Measurements from ENCODE around the gene ATP6V1G2. TPM values are rescaled to one million over a fixed set of nuclear protein-coding genes. Genes with fewer than 3 reads are reported as not detected.
A peak's percentile ranks its signal among the peaks of the same experiment; 100 is the strongest.

ATP6V1G2 gene
- total and polyA plus RNA-seq, 2 of the 8 experiments (the other 6 are each of a cell fraction or from before 2014, with no cell fraction given), result 3.0 to 5.7 TPM

DNA sequence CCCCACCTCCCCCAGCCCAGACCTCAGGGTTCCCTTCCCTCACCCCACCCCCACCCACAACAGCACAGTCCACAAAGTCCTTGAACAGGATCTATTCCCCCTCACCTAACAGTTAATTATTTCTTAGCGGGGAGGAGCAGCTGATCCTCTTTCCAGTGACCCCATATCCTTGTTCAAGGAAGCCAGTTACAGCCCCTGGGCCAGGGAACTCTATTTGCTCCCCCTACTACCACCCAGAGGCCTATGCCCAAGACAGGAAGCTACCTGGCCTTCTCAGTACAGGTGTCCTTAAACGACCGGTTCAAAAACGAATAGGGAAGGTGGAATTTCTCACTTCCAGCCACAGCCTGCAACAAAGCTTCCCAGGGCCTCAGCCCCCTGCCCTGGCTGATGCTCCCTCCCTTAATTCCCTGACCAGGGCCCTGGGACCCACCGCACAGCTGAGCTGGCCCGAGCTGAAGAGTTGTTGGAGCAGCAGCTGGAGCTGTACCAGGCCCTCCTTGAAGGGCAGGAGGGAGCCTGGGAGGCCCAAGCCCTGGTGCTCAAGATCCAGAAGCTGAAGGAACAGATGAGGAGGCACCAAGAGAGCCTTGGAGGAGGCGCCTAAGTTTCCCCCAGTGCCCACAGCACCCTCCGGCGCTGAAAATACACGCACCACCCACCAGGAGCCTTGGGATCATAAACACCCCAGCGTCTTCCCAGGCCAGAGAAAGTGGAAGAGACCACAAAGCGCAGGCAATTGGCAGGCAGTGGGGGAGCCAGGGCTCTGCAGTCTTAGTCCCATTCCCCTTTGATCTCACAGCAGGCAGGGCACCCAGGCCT lies 16.9 kb downstream of the ATP6V1G2 start:
- FAIRE-seq, result no peak
- 79% methylated on average over 9 of the region's 12 CpGs; no CpG with 5 or more reads in 1 of the 2 experiments for WGBS, 2 experiments (ENCODE audit: extremely low coverage in 1 of 2, insufficient coverage in 1 of 2, insufficient read length in 1 of 2, insufficient replicate concordance in 2 of 2, low coverage in 1 of 2, low lambda C conversion rate in 2 of 2, missing lambda C conversion rate in 1 of 2)
- CTCF ChIA-PET (ENCODE audit: partially characterized antibody), result interaction anchor here (0.6 to 2.2 kb wide), 6 partner anchors 9 to 151 kb away, joined by 3 to 8 read pairs (median 5); no protein-coding TSS in a partner anchor

More for the DNA sequence above, 16.9 kb downstream of the ATP6V1G2 start:
- peaks cover 7% of the 10 kb centered on the region; the same call in 1 of the 2 replicates for H3K79me1 ChIP-seq (ENCODE audit: low read depth, low read length)
- no peak overlapping the region for H3K56ac ChIP-seq (replicated peaks; ENCODE audit: insufficient read length, low read depth, low read length)
- H2BK5ac ChIP-seq (ENCODE audit: low read depth, low read length), result no peak overlapping the region
- no peak overlapping the region for H3K4me3 ChIP-seq (ENCODE audit: extremely low read depth in 1 of 4, insufficient read depth in 2 of 4, low read depth in 3 of 4, low read length in 4 of 4)
- no peak overlapping the region for H3K9ac ChIP-seq (replicated peaks in 1 of 4; ENCODE audit: extremely low read depth in 1 of 4, low read depth in 3 of 4, low read length in 3 of 4)
- TF ChIP-seq KDM4A (IDR thresholded peaks at IDR 0.05; ENCODE audit: low read depth, low read length, severe bottlenecking) (no peak), POLR2A (IDR thresholded peaks at IDR 0.05; ENCODE audit: control extremely low read depth in 1 of 2, low read depth in 2 of 2, low read length in 2 of 2) (peak in 1 of 2 experiments; percentile 22), RNF2 (IDR thresholded peaks at IDR 0.05; ENCODE audit: borderline replicate concordance, low read depth, low read length, missing control alignments, poor library complexity, severe bottlenecking) (no peak), RAD21 (IDR thresholded peaks at IDR 0.05 in 1 of 2, conservative IDR thresholded peaks at IDR 0.05 in 1 of 2; ENCODE audit: low read depth in 2 of 2, low read length in 2 of 2) (no peak), TBP (IDR thresholded peaks at IDR 0.05; ENCODE audit: low read depth, low read length) (no peak)
- TF ChIP-seq, protein P1, sequence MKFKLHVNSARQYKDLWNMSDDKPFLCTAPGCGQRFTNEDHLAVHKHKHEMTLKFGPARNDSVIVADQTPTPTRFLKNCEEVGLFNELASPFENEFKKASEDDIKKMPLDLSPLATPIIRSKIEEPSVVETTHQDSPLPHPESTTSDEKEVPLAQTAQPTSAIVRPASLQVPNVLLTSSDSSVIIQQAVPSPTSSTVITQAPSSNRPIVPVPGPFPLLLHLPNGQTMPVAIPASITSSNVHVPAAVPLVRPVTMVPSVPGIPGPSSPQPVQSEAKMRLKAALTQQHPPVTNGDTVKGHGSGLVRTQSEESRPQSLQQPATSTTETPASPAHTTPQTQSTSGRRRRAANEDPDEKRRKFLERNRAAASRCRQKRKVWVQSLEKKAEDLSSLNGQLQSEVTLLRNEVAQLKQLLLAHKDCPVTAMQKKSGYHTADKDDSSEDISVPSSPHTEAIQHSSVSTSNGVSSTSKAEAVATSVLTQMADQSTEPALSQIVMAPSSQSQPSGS (IDR thresholded peaks at IDR 0.05; ENCODE audit: low read length), result peak; percentile 50; the same call in 1 of the 2 replicates
- TF ChIP-seq, protein P2, sequence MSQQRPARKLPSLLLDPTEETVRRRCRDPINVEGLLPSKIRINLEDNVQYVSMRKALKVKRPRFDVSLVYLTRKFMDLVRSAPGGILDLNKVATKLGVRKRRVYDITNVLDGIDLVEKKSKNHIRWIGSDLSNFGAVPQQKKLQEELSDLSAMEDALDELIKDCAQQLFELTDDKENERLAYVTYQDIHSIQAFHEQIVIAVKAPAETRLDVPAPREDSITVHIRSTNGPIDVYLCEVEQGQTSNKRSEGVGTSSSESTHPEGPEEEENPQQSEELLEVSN (IDR thresholded peaks at IDR 0.05), result no peak
- H2BK120ac ChIP-seq (replicated peaks; ENCODE audit: low read depth, low read length), result no peak overlapping the region
- H2BK12ac ChIP-seq (ENCODE audit: low read depth, low read length), result no peak overlapping the region
- no peaks in the 10 kb centered on the region for H3K23me2 ChIP-seq (ENCODE audit: low read depth, low read length)
- H3K4ac ChIP-seq (replicated peaks; ENCODE audit: insufficient read length, low read depth, low read length), result no peak overlapping the region
- no peak for DNase-seq (ENCODE audit: low read depth in 1 of 2, low spot score in 2 of 2)
- no peak overlapping the region for H4K91ac ChIP-seq (replicated peaks; ENCODE audit: insufficient read length, low read length)
- no peak overlapping the region for H3K18ac ChIP-seq (ENCODE audit: extremely low read depth, low read length)
- no peak overlapping the region for H2BK15ac ChIP-seq (ENCODE audit: low read length)
- H3K4me2 ChIP-seq (ENCODE audit: insufficient read depth in 1 of 2, low read depth in 2 of 2, low read length in 2 of 2), result no peak overlapping the region
- H4K8ac ChIP-seq (ENCODE audit: extremely low read depth, insufficient read depth, low read length), result no peak overlapping the region; the same call in 1 of the 2 replicates
- no peak overlapping the region for H2AK5ac ChIP-seq (ENCODE audit: low read depth, low read length)
- H3K23ac ChIP-seq (ENCODE audit: insufficient read length), result no peak overlapping the region
- H3K36me3 ChIP-seq (ENCODE audit: control insufficient read depth in 2 of 4, insufficient read depth in 4 of 4, low read length in 3 of 4), result peaks cover 37 to 54% (median 44%) of the 10 kb centered on the region in 4 experiments
- H3K9me3 ChIP-seq (ENCODE audit: insufficient read depth in 2 of 2, low read depth in 1 of 2, low read length in 1 of 2), result no peaks in the 10 kb centered on the region
- no peak overlapping the region for H3K14ac ChIP-seq (ENCODE audit: insufficient read length)
- peaks cover 1 to 5% (median 4%) of the 10 kb centered on the region in 4 experiments; a peak in 4 of 7 replicates for H3K4me1 ChIP-seq (replicated peaks in 1 of 4; ENCODE audit: control insufficient read depth in 3 of 4, insufficient read depth in 4 of 4, low read length in 3 of 4)
- H3K27ac ChIP-seq (ENCODE audit: low read depth, low read length), result no peak overlapping the region
- POLR2A ChIA-PET (ENCODE audit: partially characterized antibody), result interaction anchor here (0.7 to 18.4 kb wide), 22 partner anchors 9 to 131 kb away, joined by 3 to 428 read pairs (median 6); partner anchors contain the start of genes ATP6V1G2, C6orf47, DDX39B and LST1
- H4K5ac ChIP-seq (ENCODE audit: insufficient read length, low read depth, low read length), result no peak overlapping the region
- H3K79me2 ChIP-seq (ENCODE audit: control insufficient read depth in 1 of 2, insufficient read depth in 2 of 2, low read length in 2 of 2), result peaks cover 0 to 3% of the 10 kb centered on the region in 2 experiments; a peak in 1 of 4 replicates
- no peak overlapping the region for H2AFZ ChIP-seq (ENCODE audit: low read length)
- H2BK20ac ChIP-seq (ENCODE audit: low read length), result no peak overlapping the region
- peaks cover 20 to 34% of the 10 kb centered on the region in 2 experiments for H4K20me1 ChIP-seq (replicated peaks in 1 of 2; ENCODE audit: control insufficient read depth in 1 of 2, insufficient read depth in 2 of 2, low read length in 2 of 2)
- no peaks in the 10 kb centered on the region for H3K27me3 ChIP-seq (replicated peaks in 1 of 4; ENCODE audit: control insufficient read depth in 3 of 4, extremely low read depth in 1 of 4, insufficient read depth in 3 of 4, low read length in 3 of 4)

Data from H1 (cell line).